Inflammatory macrophage treated with lipopolysaccharide for 1 hour (primary cell): ENCODE measurements around the gene SPRN.
"Not testable (repeated sequence)": the region's sequence is repeated elsewhere in the genome, so short reads cannot be mapped to it uniquely, and the experiment has no call there.

ENCODE experiments used
- DNase-seq, 2 donors: peaks; one replicate each; pipeline ENCODE4 v3.0.0-alpha.2; 2020 to 2022

Gene SPRN

GRCh38 chr10:133424601-133425000, at the start of gene SPRN:
SPRN (minus strand) TSS chr10:133424625; CDS start chr10:133423681, 944 bp downstream.
- DNase-seq, result not testable (repeated sequence)

DNA sequence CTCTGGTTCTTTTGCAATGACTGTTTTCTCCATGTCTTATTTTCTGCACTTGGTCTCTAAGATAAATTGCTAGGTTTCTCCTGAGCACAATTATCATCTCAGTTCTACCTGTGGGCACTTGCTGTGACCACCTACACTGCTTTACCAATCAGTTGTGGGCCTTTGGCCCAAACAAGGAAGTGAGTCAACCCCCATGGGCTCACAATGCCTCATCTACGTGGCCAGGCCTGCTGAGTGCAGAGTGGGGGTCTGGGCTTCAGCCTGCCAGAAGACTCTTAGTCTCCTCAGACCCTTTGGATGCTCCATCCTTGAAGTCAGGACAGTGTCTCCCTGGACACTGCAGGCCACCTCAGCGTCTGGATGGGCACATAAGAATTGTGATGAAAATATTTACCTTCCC, 49.6 kb upstream of the SPRN start:
- DNase-seq, result no peak

DNA sequence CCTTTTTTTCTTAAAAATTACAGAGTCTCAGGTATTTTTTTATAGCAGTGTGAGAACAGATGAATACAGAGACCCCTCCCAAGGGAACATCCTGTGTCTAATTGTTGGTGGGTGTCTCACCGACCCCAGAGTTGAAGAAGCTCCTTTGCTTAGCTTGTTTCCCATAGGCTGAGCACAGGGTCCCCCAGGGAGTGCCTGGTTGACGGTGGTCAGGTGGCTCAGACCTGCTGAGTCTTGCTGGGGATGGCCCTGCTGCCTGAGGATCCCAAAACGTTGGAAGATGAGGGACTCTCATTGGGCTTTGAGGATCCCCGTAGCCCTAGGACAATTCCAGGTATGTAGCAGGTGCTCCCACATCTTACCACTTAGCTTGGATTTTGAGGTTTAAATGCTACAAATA, 48.8 kb upstream of the SPRN start:
- no peak for DNase-seq

DNA sequence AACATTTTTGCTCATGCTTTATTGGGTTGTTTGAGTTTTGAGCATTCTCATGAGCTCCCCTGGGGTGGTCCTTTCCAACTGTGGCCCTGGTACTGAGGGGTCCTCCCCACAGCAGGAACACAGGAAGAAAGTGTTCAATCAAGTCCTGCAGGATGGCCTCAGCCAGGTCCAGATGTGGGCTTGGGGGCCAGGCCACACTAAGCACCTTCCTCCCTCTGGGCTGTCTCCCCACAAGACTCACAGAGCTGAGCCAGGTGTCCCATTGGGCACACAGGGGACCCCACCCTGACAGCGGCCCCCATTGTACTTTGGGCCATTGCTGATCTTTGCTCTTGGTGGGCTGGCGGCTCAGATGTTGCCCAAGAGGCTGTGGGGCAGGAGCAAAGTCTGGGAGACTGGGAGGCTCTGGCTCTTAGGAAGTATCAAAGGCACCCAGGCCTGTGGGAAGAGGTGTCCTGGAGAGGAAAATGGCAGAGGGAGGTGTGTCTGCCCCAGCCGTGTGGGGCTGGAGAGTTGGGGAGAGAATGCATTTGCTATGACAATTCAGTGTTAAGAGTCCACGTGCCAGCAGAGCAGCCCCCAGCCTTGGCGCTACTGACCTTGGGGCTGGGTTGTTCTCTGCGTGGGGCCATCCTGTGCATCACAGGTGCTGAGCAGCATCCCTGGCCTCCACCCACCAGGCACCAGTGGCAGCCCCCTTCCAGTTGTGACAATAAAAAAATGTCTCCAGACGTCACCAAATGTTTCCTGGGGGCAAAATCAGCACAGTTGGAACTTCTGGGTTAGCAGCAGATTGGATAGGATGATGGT, 47.1 kb upstream of the SPRN start:
- no peak for DNase-seq

GRCh38 chr10:133469205-133469604, 44.8 kb upstream of the SPRN start:
- DNase-seq, result not testable (repeated sequence)

- no peak for DNase-seq
Observed at GRCh38 chr10:133467286-133467911, 43.0 kb upstream of the SPRN start.

- no peak for DNase-seq
Observed at GRCh38 chr10:133466683-133467275, 42.4 kb upstream of the SPRN start.

- no peak for DNase-seq
Observed at GRCh38 chr10:133465950-133466474, 41.6 kb upstream of the SPRN start.

GRCh38 chr10:133465191-133465949, 40.9 kb upstream of the SPRN start:
- no peak for DNase-seq

- DNase-seq, result no peak
Observed at GRCh38 chr10:133464582-133465031, 40.2 kb upstream of the SPRN start.

GRCh38 chr10:133462512-133463305, 38.3 kb upstream of the SPRN start:
- DNase-seq, result no peak

DNA sequence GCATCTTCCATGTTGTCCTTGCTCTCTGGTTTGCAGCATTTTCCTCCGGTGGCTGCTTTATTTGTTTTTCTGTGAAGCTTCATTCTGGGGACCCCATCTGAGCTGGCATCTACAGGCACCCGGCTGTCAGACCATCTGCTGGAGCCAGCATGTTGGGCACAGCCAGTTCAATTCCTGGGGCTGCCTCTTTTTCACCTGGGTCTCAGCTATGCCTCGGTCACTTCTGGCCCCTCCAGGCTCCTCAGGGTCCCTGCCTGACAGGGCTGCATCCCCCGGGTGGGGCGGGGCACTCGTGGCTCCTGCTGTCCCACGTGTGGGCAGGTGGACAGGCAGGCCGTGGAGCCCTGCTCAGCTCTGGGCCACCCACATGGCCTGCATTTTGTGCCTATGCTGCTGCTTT, 37.4 kb upstream of the SPRN start:
- no peak for DNase-seq

DNA sequence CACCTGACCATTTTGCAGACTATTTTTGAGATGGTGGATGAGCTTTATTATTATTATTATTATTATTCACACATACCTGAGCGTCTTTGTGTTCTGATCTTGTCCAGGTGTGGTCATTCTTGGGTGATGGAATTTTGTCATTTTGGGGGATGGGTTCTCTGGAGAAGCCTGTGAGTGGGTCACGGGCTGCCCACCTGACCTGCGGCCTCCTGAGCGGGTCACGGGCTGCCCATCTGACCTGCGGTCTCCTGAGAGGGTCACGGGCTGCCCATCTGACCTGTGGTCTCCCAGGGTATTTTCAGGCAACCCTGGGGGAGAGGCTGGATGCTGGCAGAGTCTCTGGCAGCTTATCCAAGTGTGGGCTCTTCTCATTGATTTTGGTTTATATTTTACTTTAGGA, 36.6 kb upstream of the SPRN start:
- no peak for DNase-seq

DNA sequence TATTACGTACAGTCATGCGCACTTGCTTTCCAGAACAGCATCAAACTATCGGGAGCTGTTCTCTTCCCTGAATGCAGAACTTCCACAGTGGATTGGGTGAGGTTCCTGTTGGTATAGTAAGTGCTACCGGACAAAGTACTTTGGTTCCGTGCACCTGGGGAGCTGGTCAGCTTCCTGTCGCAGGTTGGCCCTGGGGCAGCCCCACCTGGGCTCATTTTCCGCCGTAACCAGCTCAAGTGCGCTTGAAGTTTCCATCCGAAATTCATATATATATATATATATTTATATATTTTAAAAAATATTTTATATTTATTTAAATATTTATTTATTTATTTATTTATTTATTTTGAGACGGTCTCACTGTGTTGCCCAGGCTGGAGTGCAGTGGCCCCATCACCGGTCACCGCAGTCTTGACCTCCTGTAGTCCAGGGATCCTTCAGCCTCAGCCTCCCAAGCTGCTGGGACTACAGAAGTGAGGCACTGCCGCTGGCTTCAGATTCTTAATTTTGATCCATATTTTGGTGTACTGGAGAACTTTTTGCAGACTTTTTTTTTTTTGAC, 35.9 kb upstream of the SPRN start:
- no peak for DNase-seq

DNA sequence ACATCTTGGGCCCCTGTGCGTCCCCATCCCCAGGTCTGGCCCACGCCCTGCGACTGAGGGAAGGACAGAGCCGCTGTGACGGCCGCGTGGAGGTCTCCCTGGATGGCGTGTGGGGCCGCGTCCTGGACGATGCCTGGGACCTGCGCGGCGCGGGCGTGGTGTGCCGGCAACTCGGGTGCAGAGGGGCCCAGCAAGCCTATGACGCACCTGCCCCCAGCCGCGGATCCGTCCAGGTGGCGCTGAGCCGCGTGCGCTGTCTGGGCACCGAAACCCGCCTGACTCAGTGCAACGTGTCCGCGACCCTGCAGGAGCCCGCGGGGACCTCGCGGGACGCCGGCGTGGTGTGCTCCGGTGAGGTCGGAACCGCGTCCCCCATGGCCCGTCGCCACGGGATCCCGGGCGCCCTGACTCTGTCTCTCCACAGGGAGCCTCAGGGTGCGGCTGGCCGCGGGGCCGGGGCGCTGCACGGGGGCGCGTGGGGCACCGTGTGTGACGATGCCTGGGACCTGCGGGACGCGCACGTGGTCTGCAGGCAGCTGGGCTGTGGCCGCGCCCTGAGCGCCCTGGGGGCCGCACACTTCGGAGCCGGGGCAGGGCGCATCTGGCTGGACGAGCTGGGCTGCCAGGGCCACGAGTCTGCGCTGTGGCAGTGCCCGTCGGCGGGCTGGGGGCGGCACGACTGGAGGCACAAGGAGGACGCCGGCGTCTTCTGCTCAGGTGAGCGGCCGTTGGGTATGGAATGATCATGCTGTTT, 35.2 kb upstream of the SPRN start:
- no peak for DNase-seq

DNA sequence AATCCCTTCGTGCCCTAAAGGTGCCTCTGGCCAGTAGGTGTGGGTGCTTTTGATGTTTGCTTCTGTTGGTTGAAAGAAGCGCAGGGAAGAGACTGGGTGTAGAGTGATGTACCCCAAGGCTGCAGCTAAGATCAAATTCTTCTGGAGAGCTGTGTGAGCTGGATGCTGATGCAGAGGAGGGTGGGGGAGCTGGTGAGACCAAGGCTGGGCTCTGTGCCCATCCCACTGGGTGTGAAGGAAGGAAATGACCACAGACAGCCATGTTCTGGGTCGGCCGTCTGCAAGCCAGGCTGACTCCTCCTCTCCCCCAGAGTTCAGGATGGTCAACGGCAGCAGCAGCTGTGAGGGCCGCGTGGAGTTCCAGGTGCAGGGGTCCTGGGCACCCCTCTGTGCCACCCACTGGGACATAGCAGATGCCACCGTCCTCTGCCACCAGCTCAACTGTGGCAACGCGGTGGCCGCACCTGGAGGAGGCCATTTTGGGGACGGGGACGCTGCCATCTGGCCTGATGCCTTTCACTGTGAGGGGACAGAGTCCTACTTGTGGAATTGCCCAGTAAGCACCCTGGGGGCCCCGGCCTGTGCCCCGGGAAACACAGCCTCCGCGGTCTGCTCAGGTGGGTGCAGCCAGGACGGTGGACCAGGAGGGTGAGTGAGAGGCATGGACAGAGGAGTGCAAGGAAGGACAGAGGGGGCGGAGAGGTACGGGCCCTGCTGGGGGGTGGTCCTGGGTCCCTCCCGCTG, 34.5 kb upstream of the SPRN start:
- no peak for DNase-seq

GRCh38 chr10:133458021-133458709, 33.7 kb upstream of the SPRN start:
- DNase-seq, result no peak

DNA sequence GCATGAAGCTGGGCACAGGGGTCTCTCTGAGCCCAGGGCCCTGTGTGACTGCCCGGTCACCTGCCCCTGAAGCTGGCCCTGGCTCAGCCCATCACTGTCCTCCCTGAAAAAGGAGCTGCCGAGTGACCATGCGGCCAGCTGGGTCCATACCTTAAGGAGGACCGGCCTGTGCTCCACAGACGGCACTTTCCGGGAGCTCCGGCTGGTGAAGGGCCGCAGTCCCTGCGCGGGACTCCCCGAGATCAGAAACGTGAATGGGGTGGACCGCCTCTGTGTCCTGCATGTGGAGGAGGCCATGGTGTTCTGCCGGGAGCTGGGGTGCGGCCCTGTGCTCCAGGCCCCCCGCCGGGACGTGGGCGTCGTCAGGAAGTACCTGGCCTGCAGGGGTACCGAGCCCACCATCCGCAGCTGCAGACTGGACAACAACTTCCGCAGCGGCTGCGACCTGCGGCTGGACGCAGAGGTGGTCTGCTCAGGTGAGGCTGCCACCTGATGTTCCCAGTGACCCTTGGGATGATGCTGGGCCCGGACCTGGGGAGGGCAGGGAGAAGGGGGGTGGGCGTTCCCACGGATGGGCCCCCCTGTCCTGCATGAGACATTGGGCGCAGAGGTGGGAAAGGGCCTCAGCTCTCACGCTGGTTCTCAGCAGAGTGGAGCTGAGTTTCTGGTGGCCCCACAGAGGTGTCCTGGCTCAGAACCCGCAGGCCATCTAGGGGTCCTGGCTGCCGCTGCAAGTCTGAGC, 32.8 kb upstream of the SPRN start:
- DNase-seq, result no peak
